Activated CD8-positive, alpha-beta memory T cell treated with anti-CD3 and anti-CD28 coated beads, Interleukin-2, amount 50 U/mL, for 24 hours (primary cell): Measurements from ENCODE around the gene PLEKHG3.
"Not testable (repeated sequence)": the region's sequence is repeated elsewhere in the genome, so short reads cannot be mapped to it uniquely, and the experiment has no call there.

Source experiments
- DNase-seq: peaks from one replicate; pipeline ENCODE4 v3.0.0-alpha.2; 2020; ENCODE audit errors: extremely low read depth

The PLEKHG3 gene

DNA sequence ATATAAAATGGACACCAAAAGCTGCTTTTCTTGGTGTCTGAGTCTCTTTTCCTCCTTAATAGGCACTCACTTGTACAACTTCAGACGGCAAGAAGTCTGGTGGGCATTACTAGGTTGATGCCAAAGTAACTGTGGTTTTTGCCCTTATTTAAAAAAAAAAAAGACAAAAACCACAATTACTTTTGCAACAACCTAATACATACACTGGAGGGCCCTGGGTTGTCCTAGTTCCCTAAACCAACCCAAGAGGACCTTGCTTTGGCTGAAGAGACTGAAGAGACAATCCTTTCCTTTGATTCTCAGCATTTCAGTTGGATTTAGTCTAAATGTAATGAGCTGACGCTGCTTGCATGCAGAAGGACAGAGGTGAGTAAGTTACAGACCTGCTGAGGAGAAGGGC is 16.2 kb upstream of the PLEKHG3 start:
- no peak for DNase-seq

DNA sequence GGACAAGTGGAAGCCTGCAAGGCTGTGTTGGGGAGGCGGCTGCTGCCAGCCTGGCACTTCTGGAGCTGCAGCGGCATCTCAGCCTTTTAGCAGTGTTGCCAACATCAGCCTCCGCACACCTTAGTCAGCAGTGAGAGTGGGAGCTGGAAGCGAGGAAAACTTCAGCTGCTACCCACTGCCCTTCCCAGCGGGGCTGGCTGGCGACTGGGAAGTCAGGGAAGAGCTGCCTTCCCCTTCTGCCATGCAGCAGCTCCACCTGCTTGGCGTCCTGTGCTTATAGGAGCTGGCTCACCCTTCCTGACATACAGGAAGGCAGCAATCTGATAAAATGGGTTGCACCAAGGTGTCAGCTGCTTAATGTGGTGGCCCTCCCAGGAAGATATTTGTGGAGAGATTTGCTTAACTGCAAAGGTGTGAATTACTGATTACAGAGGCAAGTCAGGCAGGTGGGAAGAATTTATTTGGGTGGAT is 15.4 kb upstream of the PLEKHG3 start:
- DNase-seq: no peak

DNA sequence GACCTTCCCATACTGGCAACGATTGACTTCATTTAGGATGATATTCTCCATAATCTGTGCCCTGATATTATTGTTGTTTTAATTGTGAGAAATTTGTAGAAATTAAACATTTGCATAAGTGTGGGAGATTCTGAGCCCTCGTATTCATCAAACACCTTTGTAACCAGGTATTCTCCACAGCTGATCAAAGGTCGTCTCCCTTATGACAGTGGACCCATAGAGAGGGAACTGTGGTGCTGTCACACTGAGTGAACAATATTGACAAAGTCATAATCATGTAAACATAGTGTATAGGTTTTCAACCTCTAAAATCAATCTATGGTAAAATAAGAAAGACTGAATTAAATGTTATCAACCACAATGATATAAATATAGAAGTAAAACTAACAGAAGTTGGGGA is 14.9 kb upstream of the PLEKHG3 start:
- DNase-seq: no peak

DNA sequence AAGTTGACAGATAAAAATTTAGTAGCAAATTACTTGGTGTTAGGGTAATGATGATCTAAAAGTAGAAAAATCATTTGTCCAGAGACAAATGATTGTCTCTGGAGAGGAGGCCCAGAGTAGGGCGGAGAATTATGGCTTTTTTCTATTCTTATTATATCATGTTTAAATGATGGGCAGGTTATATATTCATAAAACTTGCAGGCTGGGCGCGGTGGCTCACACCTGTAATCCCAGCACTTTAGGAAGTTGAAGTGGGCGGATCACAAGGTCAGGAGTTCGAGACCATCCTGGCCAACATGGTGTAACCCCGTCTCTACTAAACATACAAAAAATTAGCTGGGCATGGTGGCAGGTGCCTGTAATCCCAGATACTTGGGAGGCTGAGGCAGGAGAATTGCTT is 13.6 kb upstream of the PLEKHG3 start:
- DNase-seq: not testable (repeated sequence)

DNA sequence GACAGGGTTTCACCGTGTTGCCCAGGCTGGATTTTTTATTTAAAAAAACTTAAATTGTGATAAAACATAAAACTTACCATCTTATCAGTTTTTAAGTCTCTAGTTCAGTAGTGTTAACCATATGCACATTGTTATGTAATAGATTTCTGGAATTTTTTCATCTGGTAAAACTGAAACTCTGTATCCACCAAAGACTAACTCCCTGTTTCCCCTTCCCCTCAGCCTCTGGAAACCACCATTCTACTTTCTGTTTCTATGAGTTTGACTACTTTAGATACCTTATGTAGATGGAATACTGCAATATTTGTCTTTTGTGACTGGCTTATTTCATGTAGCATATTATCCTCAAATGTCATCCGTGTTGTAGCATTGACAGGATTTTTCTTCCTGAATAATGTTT is 12.8 kb upstream of the PLEKHG3 start:
- no peak for DNase-seq

DNA sequence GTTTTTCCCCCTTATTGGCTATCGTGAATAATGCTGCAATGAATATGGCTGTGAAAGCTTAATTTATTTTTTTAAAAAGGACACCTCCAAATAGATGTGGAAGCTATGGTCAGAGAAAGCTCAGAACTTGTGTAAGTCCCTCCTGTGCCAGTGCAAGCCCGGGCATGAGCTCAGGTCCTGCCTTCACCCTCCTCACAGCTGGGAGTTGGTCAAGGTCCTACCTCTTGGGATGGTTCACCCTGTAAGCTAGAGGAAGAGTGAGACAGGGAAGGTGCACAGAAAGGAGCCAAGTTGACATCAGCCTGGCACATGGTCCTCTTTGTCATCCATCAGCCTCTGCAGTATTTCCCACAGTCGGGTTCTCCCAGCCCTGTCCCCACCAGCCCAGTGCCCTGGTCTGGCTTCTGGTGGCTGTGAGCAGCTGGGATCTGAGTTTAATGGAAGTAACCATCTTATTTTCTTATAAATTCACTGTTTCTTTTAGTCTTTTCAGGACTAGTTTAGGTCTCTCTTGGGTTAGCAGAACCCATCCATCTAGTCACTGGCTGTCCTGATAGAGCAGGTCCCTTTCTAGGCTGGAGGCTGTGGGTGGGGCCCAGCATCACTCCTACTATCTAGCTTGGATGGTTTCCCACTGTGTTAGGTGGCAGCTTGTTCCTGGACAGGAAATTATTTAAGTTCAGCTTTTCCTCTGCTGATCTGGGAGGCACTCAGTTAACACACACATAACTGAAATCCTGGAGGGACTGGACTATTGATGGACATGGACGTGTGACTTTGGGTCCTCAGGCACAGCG is 11.8 kb upstream of the PLEKHG3 start:
- DNase-seq: no peak

DNA sequence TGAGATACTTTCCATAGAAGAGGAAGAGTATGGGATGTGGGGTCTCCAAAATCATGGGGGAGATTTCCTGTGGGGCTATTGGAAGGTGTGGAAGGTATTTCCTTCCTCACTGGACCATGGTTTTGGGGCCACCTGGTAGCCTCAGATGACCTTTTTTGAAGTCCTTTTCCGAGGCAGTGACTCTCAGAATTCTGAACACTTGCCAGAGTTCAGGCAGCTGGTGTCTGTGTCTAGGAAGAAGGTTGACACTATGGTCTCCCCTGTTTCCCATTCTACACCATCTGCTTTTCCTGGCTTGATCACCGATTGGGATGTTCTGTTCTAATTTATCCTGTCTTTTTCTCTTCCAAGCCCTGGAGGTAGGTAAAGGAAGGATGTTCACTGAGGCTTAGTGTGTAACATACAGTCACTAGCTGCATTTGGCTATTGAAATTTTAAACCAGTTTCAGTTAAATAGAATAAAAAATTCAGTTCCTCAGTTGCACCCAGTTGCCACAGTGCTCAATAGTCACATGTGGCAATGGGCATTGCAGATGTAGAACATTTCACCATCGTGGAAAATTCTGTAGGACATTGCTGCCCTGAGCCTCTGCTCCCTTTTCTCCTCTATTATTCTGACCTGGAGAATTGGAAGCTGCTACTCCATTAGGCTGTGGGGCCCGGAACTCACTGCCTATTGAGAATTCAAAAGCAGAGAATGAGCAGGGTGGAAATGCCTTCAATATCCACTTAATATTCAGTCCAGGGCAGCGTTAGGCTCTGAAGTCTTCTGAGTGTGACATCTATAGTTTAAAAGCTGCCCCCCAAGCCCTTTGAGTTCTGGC is 11.0 kb upstream of the PLEKHG3 start:
- DNase-seq: no peak

DNA sequence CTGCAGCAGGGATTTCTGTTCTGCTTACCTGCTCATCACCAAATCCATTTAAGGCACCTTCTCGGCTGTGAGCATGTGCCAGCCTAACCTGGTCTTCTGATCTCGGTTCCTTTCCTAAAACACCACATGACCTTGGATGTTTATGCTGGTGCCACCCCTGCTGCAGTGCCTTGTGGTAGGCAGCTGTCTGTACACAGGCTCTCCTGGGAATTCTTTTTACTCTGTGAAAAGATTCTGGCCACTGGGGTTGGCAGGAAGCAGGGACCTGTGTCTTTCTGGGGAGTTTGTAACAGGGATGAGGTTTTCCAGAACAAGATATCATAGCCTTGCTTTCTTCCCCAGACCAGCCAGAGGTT is 10.4 kb upstream of the PLEKHG3 start:
- DNase-seq: no peak

DNA sequence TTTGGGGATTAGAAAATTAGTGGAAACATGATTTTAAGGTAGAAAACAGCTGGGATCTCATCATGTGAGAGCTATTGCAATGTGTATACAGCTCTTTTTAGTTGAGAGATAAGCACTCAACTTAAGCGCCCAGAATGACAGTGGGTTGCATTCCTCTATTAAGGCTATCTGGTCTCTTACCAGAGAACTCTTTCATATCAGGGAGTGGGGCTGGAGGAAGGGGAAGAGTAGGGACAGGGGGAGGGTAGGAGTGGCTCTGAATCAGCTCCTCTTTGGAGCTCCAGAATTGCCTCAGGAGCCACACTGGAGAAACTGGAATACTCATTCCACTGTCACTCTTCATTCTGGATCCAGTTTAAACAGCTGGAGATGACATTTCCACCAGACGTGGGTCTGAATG is 9.2 kb upstream of the PLEKHG3 start:
- no peak for DNase-seq

DNA sequence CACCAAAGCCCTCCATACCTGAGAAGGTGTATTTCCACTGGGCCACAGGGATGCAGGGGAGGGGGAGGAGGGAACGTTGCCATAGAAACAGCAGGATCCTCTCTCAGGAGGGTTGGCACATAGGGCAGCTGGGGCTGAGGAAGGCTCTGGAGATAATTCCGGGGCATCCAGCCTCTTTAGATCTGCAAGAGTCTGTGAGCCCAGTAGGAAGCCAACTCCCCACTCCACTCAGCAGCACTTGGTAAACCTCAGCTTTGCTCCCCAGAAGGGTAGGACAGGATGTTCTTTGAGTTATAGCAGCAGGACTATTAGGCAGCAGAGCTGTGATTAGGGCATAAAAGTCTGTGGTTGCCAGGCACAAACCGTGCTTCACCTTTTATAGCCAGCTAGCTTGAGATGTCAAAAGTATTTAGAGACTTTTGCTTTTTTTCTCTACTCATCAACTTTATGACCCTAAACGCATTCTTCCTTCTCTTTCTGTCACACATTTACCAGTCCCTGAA is 7.8 kb upstream of the PLEKHG3 start:
- DNase-seq: no peak

DNA sequence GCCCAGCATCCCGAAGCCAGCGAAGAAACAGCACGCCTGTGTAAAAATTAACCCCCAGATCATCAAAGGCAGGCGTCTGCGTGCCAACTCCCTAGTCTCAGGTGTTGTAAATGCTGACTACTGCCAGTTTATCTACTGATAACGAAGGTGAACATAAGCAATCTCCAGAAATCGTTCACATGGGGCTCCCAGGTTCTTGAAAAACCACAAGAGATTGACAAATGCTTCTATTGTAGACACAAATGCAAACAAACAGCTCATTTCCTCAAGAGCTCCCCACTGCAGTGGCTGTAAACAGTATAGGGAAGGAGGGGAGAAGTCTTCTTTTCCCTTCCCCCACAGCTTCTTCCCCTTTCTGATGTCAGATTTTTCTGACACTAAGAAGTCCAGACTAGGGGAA is 5.3 kb upstream of the PLEKHG3 start:
- no peak for DNase-seq

DNA sequence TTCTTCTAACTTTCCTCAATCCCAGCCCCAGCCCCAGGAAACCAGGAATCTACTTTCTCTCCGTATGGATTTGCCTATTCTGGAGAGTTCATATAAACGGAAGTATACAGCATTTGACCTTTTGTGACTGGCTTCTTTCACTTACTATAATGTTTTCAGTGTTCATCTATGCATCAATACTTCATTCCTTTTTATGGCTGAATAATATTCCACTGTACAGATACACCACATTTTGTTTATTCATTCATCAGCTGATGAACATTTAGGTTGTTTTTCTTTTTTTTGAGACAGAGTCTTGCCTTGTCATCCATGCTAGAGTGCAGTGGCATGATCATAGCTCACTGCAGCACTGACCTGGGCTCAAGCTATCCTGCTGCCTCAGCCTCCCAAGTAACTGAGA is 3.9 kb upstream of the PLEKHG3 start:
- DNase-seq: no peak

DNA sequence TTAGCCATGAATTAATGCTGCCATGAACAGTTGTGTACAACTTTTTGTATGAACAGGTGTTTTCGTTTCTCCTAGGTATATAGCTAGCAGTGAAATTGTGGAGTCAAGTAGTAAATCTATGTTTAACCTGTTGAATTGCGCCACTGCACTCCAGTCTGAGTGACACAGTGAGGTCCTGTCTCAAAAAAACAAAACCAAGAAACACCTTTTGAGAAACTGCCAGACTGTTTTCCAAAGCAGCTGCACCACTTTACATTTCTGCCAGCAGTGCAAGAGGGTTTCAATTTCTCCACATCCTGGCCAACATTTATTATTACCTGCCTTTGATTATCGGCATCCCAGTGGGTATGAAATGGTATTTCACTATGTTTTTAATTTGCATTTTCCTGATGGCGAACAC is 3.3 kb upstream of the PLEKHG3 start:
- no peak for DNase-seq

DNA sequence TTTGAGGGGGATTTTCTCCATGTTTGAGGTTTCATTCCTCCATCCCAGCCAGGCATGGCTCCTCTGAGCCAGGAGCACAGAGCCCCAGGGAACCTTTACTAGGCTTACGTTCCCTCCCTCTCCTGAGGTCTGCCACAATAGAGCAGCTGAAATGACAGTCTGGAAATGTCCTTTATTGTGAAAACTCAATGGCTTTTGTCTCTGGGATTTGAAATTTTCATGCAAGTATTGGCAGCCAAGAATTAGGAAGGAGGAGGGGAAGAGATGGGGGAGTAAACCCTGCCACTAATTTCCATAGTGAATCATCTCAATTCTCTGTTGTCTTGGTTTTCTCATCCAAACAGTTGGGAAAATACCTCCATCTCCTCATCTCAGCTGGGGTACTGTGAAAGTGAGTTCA is 2.6 kb upstream of the PLEKHG3 start:
- DNase-seq: no peak

DNA sequence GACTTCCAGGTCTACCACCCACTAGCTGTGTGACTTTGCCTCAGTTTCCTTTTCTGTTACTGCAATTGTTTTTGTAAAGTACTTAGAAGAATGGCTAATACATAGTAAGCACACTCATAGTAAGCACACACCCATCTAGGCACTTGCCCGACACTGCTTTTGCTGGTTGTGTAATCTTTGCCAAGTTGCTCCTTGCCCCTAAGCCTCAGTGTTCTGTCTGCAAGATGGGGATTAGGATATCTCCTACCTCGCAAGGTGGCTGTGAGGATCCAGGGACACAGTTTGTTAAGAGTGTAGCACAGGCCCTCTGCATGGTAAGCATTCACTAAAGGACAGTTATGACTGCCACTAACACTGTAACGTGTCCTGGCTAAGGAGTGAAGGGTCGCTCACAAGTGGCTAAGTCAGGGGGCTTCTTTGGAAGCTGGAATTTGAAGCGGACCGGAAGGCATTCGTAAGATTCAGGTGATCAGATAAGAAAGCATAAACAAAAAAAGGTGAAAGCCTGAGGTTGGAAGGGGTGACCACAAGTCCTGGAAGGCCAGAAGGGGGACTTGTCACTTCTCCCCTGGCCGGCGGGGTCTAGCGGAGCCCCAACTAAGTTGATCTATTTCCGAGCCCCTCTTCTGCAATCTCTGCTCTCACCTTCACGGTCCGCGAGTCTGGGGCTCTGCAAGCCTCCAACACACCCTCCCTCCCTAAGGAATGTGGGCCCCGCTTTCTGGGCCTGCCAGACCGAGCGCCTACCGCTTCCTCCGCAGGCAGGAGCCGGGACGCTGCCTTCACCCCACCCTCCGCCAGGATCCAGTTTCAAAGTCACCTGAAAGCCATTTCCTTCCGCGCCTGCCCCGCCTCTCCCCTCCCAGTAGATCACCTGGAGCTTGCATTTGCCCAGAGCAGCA is 1.5 kb upstream of the PLEKHG3 start:
- no peak for DNase-seq

DNA sequence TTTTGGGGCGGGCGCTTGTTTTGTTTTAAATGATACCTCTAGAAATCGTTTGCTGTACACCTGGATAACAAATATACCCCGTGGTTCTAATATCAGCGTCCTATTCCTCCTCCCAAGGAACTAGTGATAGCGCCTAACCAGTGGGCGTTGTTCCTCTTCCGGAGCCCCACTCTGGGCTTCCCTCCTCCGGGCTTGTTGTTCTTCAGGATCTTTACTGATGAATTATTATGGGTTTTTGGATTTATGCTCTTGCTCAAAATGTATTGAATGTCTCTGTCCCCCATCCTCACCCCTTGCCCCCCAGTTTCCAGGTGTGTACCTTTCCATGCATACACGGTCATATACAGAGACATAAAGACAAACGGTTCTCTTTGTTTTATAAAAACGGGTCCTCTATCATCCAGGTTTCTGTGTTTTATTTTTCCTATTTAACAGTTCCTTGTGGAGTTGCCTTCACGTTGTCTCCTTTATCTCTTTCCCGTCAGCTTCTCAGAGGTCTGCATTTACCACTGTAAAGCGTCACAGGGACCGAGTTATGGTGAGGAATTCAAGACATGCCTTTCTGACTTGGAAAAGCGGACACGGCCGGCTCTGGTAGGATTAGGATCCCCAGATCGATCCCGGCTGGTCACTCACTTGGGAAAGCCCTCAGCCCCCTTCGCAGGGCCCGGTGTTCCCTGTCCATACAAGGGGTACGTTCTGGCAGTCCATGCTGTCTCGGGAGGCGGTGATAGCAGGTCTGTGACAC is 655 bp upstream of the PLEKHG3 start:
- no peak for DNase-seq

DNA sequence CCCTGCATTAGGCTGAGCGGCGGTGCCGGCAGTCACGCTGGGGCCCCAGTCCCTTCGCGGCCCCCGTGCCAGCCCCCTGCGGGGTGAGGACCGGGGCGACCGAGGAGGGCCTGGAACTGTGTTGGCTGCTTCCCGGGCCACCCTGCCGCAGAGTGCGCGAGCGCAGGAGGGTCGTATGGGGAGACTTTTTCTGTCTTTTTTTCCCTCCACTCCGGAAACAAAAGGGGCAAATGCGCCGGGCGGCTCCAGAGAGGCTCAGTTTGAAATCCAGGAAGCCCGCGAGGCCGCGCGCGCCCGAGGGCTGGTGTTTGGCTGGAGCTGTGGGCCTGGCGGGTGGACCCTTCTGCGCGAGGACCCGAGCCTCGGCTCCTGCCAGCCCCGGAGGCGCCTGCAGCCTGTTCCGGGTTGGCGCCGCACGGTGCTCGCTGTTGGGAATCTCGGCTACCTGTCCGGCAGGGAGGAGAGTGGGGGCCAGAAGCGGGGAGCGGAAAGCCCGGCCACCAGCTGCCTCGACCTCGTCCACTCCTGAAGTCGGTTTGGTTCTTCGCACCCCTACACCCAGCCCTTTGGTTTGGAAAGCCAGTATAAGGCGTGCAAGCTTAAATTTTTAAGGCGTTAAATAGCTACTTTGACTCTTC is 638 bp downstream of the PLEKHG3 start:
- no peak for DNase-seq

DNA sequence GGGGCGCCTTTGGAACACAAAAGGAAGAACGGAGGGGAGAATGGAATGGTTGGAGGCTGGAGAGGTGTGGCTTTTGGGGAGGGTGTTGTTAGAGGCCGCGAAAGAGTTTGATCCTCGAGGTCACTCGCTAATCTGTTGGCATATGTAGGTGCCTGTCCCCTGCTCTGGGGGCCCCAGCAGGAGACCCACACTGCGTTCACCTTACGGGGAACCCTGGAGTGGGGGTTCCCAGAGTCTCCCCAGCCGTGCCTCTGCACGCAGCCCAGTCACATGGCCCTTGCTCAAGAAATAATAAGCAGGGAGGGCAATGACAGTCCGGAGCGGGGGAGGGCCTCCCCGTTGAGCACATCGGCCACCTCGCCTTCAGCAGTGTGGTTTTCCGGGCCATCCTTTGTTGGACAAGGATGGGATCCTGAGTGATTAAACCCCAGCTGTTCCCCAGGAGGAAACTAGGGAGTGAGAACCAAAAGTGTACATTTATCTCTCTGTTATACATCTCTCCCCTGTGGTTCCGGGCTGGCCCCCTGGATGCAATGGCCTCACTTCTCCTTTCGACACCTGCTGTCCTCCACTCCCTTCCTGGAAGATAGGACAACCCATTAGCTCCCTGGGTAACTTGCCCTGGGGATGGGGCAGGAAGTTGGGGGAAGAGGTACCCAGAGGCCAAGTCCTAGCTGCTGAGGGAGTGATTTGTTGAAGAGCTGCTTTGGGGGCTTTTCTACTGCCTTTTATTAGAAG is 1.3 kb downstream of the PLEKHG3 start:
- no peak for DNase-seq

DNA sequence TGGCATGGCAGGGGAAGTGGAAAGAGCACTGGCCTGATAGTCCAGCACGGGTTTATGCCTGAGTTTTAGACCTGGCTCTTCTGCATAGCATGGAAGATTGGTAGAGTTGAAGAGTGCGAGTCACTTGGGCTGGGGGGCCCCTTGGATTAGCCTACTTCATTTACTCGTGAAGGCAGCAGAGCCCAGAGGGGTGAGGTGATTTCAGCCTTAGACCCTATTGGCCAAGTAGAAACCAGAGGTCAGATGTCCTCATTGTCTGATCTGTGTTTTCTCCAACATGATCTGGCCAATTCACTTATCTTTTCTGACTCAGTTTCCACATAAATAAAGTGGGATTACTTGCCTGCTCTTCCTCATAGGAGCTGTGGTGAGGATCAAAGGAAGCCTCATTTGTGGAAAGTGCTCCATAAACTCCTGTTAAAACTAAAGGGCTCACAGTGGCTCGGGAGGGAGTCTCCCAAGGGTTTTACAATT is 1.9 kb downstream of the PLEKHG3 start:
- DNase-seq: no peak

DNA sequence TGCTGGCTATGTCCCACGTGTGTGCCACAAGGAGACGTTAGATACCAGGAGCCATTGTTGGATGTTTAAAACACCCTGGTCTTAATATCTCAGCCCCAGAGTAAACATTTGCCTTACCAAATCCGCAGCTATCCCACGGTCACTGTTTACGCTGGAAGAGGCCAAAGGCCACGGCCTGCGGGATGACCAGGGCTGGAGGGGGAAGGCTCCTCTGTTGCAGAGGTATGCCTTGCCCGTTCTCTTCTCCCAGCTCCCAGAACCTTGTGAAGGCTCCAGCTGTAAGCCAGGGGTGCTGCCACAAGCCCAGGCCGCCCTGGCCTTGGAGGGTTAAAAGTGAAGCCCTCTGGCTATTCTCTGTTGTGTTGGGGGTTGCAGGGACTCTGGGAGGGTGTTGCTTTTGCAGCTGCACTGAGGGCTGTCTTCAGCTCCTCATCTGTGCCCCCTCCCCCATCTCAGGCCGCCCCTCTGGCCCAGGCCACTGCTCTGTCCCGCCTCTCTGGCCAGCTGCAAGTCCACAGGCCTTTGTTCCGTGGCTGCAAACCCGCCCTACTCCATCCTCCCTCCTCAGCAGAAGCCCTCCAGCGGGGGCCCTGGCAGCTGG is 2.5 kb downstream of the PLEKHG3 start:
- no peak for DNase-seq
